GM18873 (cell line): ENCODE results near the gene NOL12.

Experiments
- ATAC-seq: cut with Tn5 transposase; IDR thresholded peaks from one replicate; pipeline ENCODE4 v1.9.1; 2021; ENCODE audit warnings: mild to moderate bottlenecking, moderate library complexity, moderate number of reproducible peaks; ENCODE audit not compliant: unreplicated experiment, low FRiP score

NOL12 gene

DNA sequence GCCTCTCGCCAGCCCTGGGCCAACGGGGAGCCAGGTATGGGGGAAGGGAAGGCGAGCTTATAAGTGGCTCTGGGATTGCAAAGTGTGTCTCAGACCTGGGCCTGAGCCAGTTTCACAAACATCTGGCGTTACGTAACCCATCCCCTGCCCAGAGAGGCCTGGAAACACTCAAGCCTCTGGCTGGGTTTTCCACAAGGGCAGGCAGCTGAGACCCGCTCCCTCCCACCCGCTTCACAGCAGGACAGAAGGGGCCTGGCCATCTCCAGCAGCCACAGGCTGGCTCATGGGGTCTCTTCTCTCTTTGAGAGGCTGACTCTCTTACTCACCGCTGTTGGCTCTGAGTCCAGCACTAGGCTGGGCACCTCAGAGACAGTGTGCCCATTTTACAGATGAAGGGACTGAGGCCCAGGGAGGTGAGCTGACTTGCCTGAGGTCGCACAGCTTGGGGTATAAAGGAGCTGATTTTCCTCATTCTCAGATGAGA, 55.2 kb downstream of the NOL12 start:
- no peak for ATAC-seq

DNA sequence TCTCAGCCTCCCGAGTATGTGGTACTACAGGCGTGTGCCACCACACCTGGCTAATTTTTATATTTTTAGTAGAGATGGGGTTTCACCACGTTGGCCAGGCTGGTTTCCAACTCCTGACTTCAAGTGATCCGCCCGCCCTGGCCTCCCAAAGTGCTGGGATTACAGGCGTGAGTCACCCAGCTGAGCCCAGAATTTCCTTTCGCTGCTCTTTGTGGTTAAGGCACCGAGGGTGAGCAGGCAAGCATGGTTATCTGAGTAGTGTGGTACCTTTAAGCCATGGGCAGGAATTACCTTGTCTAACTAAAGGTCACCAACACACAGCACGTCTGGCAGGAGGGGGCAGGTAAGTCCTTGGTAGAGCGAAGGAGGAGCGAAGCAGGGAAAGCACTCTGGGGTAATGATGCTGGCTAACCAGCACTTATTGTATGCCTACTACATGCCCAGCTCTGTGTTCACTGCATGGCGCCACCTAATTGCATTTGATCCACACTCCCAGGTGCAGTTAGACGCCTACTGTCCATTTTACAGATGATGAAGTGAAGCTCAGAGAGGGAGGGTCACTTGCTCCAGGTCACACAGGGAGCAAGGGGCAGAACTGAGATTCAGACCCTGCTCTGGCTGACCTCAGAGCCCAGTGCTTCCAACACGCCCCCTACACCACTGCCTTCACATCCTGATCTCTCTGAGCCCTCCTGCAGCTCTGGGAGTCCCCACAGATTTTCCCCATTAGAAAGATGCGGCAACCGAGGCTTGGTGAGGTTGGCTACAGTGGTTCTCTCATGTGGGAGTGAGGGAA, 56.4 kb downstream of the NOL12 start:
- no peak for ATAC-seq
